Stomach (tissue), 9 donors: ENCODE measurements around the gene KRTAP19-6. TPM values are rescaled to one million over a fixed set of nuclear protein-coding genes. Genes with fewer than 3 reads are reported as not detected.

Experiments used
- DNase-seq, 2 donors: peaks; one replicate each; pipeline versions ENCODE4 v3.0.0 to v3.0.0-alpha.2; 2013 to 2019
- H3K27ac ChIP-seq, 5 donors: fragments of 200-600 bp in 4 of 5; sonication (generic) in 4 of 5; one replicate each; pipeline ENCODE4 v1.5.1; 2013 to 2019; ENCODE audit warnings: mild to moderate bottlenecking in 1 of 5, moderate library complexity in 1 of 5
- H3K27me3 ChIP-seq, 3 donors: fragments of 200-600 bp; sonication (generic); one replicate each; pipeline ENCODE4 v1.5.1; 2017 to 2019; ENCODE audit warnings: mixed run types in 1 of 3
- H3K36me3 ChIP-seq, 4 donors: fragments of 200-600 bp; sonication (generic); 1 replicate in 3 of 4; 2 replicates in 1 of 4; pipeline ENCODE4 v1.5.1; 2016 to 2019
- H3K4me1 ChIP-seq, 4 donors: fragments of 200-600 bp; sonication (generic); one replicate each; pipeline ENCODE4 v1.5.1; 2016 to 2019
- H3K4me3 ChIP-seq, 4 donors: fragments of 200-600 bp; sonication (generic) in 3 of 4; one replicate each; pipeline ENCODE4 v1.5.1; 2016 to 2019; ENCODE audit warnings: mild to moderate bottlenecking in 1 of 4
- H3K9me3 ChIP-seq, 4 donors: fragments of 200-600 bp; sonication (generic); one replicate each; pipeline ENCODE4 v1.5.1; 2016 to 2019
- EP300 ChIP-seq: sonication (generic); formaldehyde crosslinking; IDR thresholded peaks from one replicate; pipeline ENCODE4 v1.6.1; 2017; ENCODE audit warnings: antibody characterized with exemption
- POLR2A ChIP-seq, 4 donors: fragments of 450-650 bp; IDR thresholded peaks; one replicate each; pipeline ENCODE4 v1.6.1; 2016; ENCODE audit warnings: antibody characterized with exemption in 4 of 4, control low read depth in 2 of 4, mild to moderate bottlenecking in 1 of 4, moderate library complexity in 1 of 4
- POLR2AphosphoS5 ChIP-seq, 3 donors: sonication (generic); formaldehyde crosslinking; IDR thresholded peaks; one replicate each; pipeline ENCODE4 v1.6.1; 2016; ENCODE audit warnings: antibody characterized with exemption in 3 of 3
- WGBS, 5 donors: extraction: QIAGEN DNeasy Blood & Tissue Kit in 3 of 5; methylation state at CpG; one replicate each; pipeline versions ENCODE4 v1.1.5 to v1.1.7; 2013 to 2018; 5-methylcytosine and 5-hydroxymethylcytosine counted together
- intact Hi-C: fragments of 100-400 bp; cut with DNase I; formaldehyde crosslinking; loops from one replicate; pipeline ENCODE4 v1.15.1; 2023; ENCODE audit warnings: low total_unique reads
- polyA plus RNA-seq, 3 donors: library from polyadenylated mRNA; stranded (reverse); fragments of 200-250 nt; gene quantifications; one replicate each; pipeline ENCODE4 v1.2.3, GENCODE V29; 2013
- total RNA-seq, 5 donors: library from RNA; depleted of rRNA; stranded (reverse); fragments of >200 nt; gene quantifications; one replicate each; pipeline versions ENCODE4 v1.1.0 to v1.2.3, GENCODE V29; 2014 to 2016
- TF ChIP-seq, protein P1 (sequence below), 7 experiments: fragments of 450-650 bp in 4 of 7; fragments of 200-600 bp in 3 of 7; sonication (generic) in 3 of 7; IDR thresholded peaks; one replicate each; pipeline ENCODE4 v1.5.1; 2016 to 2019; ENCODE audit warnings: antibody characterized with exemption in 7 of 7, control low read depth in 2 of 7, mild to moderate bottlenecking in 1 of 7
- donor health status: healthy with polysubstance abuse.
- donor health status: Bipolar disorder and iron deficiency.
- donor health status: healthy.

Gene KRTAP19-6
- total and polyA plus RNA-seq, 8 donors, result not detected

DNA sequence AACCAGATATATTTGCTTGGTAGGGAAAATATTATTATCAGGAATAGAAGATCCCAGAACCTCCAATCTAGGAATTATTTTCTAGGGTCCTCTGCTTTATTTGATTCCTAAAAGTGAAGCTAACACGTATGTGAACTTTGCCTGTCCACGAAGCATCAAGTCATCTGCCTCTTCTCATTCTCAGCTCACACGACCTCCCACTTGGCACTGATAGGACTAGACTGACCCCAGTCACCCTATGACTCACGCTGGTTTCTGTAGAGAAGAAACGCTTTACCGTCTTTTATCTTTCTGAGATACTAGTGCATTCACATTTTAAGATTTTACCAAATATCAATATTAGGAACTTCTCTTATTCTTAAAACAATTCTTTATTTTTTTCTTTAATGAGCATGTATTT lies 21.4 kb upstream of the KRTAP19-6 start:
- Histone ChIP-seq H3K27ac (no peak overlapping the region), H3K36me3 (no peaks in the 10 kb centered on the region), H3K27me3 (no peaks in the 10 kb centered on the region), H3K4me3 (no peak overlapping the region), H3K9me3 (no peaks in the 10 kb centered on the region), H3K4me1 (no peaks in the 10 kb centered on the region)
- 48 to 74% (median 65%) methylated on average over 6 of the region's 6 CpGs for WGBS, 5 donors
- intact Hi-C loops, result no loop called here
- no peak for DNase-seq
- TF ChIP-seq POLR2A (IDR thresholded peaks at IDR 0.05) (no peak), POLR2AphosphoS5 (IDR thresholded peaks at IDR 0.05) (no peak), EP300 (no peak)
- TF ChIP-seq, protein P1, sequence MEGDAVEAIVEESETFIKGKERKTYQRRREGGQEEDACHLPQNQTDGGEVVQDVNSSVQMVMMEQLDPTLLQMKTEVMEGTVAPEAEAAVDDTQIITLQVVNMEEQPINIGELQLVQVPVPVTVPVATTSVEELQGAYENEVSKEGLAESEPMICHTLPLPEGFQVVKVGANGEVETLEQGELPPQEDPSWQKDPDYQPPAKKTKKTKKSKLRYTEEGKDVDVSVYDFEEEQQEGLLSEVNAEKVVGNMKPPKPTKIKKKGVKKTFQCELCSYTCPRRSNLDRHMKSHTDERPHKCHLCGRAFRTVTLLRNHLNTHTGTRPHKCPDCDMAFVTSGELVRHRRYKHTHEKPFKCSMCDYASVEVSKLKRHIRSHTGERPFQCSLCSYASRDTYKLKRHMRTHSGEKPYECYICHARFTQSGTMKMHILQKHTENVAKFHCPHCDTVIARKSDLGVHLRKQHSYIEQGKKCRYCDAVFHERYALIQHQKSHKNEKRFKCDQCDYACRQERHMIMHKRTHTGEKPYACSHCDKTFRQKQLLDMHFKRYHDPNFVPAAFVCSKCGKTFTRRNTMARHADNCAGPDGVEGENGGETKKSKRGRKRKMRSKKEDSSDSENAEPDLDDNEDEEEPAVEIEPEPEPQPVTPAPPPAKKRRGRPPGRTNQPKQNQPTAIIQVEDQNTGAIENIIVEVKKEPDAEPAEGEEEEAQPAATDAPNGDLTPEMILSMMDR (IDR thresholded peaks at IDR 0.05), result no peak

GRCh38 chr21:30561957-30562356 lies 20.3 kb upstream of the KRTAP19-6 start:
- TF ChIP-seq EP300 (no peak), POLR2AphosphoS5 (IDR thresholded peaks at IDR 0.05) (no peak), POLR2A (IDR thresholded peaks at IDR 0.05) (no peak)
- TF ChIP-seq, protein P1 (IDR thresholded peaks at IDR 0.05), result no peak
- intact Hi-C loops, result no loop called here
- Histone ChIP-seq H3K4me3 (no peak overlapping the region), H3K27ac (no peak overlapping the region), H3K27me3 (no peaks in the 10 kb centered on the region), H3K4me1 (no peaks in the 10 kb centered on the region), H3K9me3 (no peaks in the 10 kb centered on the region), H3K36me3 (no peaks in the 10 kb centered on the region)
- DNase-seq, result no peak
- WGBS, 5 donors, result 81 to 96% (median 91%) methylated on average over 2 of the region's 2 CpGs

GRCh38 chr21:30561264-30561895 lies 19.7 kb upstream of the KRTAP19-6 start, which contains the start of gene KRTAP19-7:
TSS of gene KRTAP19-7 (minus strand) at chr21:30561314. CDS start at chr21:30561289, 25 bp downstream.
- Histone ChIP-seq H3K4me3 (no peak within 1 kb of the TSS), H3K9me3 (no peaks in the 10 kb centered on the region), H3K27me3 (no peaks in the 10 kb centered on the region), H3K36me3 (no peaks in the 10 kb centered on the region), H3K27ac (no peak within 1 kb of the TSS), H3K4me1 (no peaks in the 10 kb centered on the region)
- WGBS, 5 donors, result 60 to 84% (median 69%) methylated on average over 2 of the region's 2 CpGs
- TF ChIP-seq, protein P1 (IDR thresholded peaks at IDR 0.05), result no peak
- no peak for TF ChIP-seq POLR2AphosphoS5 (IDR thresholded peaks at IDR 0.05)
- no peak for TF ChIP-seq EP300
- TF ChIP-seq POLR2A (IDR thresholded peaks at IDR 0.05), result no peak
- intact Hi-C loops, result no loop called here
- no peak for DNase-seq

DNA sequence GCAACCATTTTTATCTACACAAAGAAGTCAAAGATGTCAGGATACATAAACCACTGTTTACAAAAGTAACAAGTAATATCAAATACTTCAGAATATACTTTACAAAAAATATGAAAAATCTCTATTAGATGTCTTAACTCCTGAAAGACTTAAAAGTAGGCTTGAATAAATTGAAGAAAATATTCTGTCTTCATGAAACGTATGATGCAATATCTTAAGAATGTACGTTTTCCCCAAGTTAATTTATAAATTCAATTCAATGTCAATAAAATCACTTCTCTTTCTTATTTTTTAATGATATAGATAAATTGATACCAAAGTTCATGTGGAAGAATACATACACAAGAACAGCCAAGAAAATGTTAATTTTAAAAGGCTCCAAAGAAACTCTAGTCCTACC lies 13.4 kb upstream of the KRTAP19-6 start:
- Histone ChIP-seq H3K4me1 (no peaks in the 10 kb centered on the region), H3K27ac (no peak overlapping the region), H3K36me3 (no peaks in the 10 kb centered on the region), H3K9me3 (peaks cover 0 to 14% (median 0%) of the 10 kb centered on the region in 4 donors), H3K27me3 (no peaks in the 10 kb centered on the region), H3K4me3 (no peak overlapping the region)
- TF ChIP-seq, protein P1 (IDR thresholded peaks at IDR 0.05), result no peak
- TF ChIP-seq POLR2AphosphoS5 (IDR thresholded peaks at IDR 0.05) (no peak), EP300 (no peak), POLR2A (IDR thresholded peaks at IDR 0.05) (no peak)
- intact Hi-C loops, result no loop called here
- no peak for DNase-seq
- whole genome bisulfite sequencing, 5 donors, result 61 to 87% (median 80%) methylated on average over 2 of the region's 2 CpGs
